Measurements from ENCODE around the gene GPATCH3.

- no peak for TF ChIP-seq CTCF (IDR thresholded peaks at IDR 0.05)
- no peak for TF ChIP-seq ZFX (IDR thresholded peaks at IDR 0.05; ENCODE audit: borderline replicate concordance)
These were observed 42.7 kb downstream of the GPATCH3 start for GRCh38 chr1:26857473-26858060.
